Liver (tissue), 9 donors: ENCODE measurements around the gene NRG3. TPM values are rescaled to one million over a fixed set of nuclear protein-coding genes. Genes with fewer than 3 reads are reported as not detected.

Experiments used
- DNase-seq: peaks from one replicate; pipeline ENCODE4 v3.0.0-alpha.2; 2017; ENCODE audit warnings: low spot score
- H3K27ac ChIP-seq, 2 donors: one replicate each; pipeline ENCODE4 v1.7.0; 2013; ENCODE audit warnings: inconsistent platforms in 2 of 2, low read length in 2 of 2, control low read depth in 1 of 2, low read depth in 1 of 2, mild to moderate bottlenecking in 1 of 2
- H3K27me3 ChIP-seq, 4 donors: one replicate each; pipeline versions ENCODE4 v1.6.1 to v1.7.0; 2013; ENCODE audit warnings: low read length in 3 of 4, inconsistent platforms in 1 of 4, mild to moderate bottlenecking in 1 of 4, moderate library complexity in 1 of 4; ENCODE audit not compliant: control insufficient read depth in 4 of 4, insufficient read depth in 4 of 4
- H3K36me3 ChIP-seq, 4 donors: one replicate each; pipeline versions ENCODE4 v1.6.1 to v1.7.0; 2013; ENCODE audit warnings: low read length in 3 of 4, mild to moderate bottlenecking in 3 of 4, low read depth in 1 of 4, moderate library complexity in 1 of 4; ENCODE audit not compliant: control insufficient read depth in 4 of 4, insufficient read depth in 3 of 4
- H3K4me1 ChIP-seq, 4 donors: one replicate each; pipeline versions ENCODE4 v1.6.1 to v1.7.0; 2013; ENCODE audit warnings: low read length in 3 of 4, mild to moderate bottlenecking in 3 of 4, moderate library complexity in 1 of 4; ENCODE audit not compliant: control insufficient read depth in 4 of 4, insufficient read depth in 4 of 4
- H3K4me3 ChIP-seq, 3 donors: one replicate each; pipeline versions ENCODE4 v1.6.1 to v1.7.0; 2013; ENCODE audit warnings: low read length in 3 of 3, control low read depth in 1 of 3, low read depth in 1 of 3, mild to moderate bottlenecking in 1 of 3
- H3K9ac ChIP-seq, 2 donors: one replicate each; pipeline ENCODE4 v1.7.0; 2013; ENCODE audit warnings: low read length in 2 of 2, mild to moderate bottlenecking in 2 of 2, moderate library complexity in 2 of 2, control low read depth in 1 of 2, low read depth in 1 of 2
- H3K9me3 ChIP-seq, 4 donors: one replicate each; pipeline versions ENCODE4 v1.6.1 to v1.7.0; 2013; ENCODE audit warnings: low read length in 3 of 4; ENCODE audit not compliant: control insufficient read depth in 4 of 4
- ATF3 ChIP-seq: IDR thresholded peaks from 2 replicates; pipeline ENCODE4 v1.6.1; 2016; ENCODE audit warnings: antibody characterized with exemption
- EGR1 ChIP-seq, 2 donors: IDR thresholded peaks; 2 replicates each; pipeline ENCODE4 v1.6.1; 2016 to 2018; ENCODE audit warnings: antibody characterized with exemption in 2 of 2, low read depth in 2 of 2
- HNF4A ChIP-seq, 2 donors: conservative IDR thresholded peaks; 2 replicates each; pipeline ENCODE4 v1.6.1; 2016; ENCODE audit warnings: antibody characterized with exemption in 2 of 2, mild to moderate bottlenecking in 2 of 2
- JUND ChIP-seq, 2 donors: IDR thresholded peaks; 2 replicates each; pipeline ENCODE4 v1.6.1; 2016; ENCODE audit warnings: antibody characterized with exemption in 2 of 2
- MAX ChIP-seq: IDR thresholded peaks from 2 replicates; pipeline ENCODE4 v1.6.1; 2016; ENCODE audit warnings: antibody characterized with exemption
- RAD21 ChIP-seq, 2 donors: IDR thresholded peaks; 2 replicates each; pipeline ENCODE4 v1.6.1; 2016; ENCODE audit warnings: antibody characterized with exemption in 2 of 2, mild to moderate bottlenecking in 2 of 2
- REST ChIP-seq: IDR thresholded peaks from 2 replicates; pipeline ENCODE4 v1.6.1; 2016; ENCODE audit warnings: antibody characterized with exemption, mild to moderate bottlenecking
- RXRA ChIP-seq, 2 donors: IDR thresholded peaks; 2 replicates each; pipeline ENCODE4 v1.6.1; 2017 to 2018; ENCODE audit warnings: antibody characterized with exemption in 2 of 2, mild to moderate bottlenecking in 1 of 2
- SP1 ChIP-seq: IDR thresholded peaks from 2 replicates; pipeline ENCODE4 v1.6.1; 2018; ENCODE audit warnings: antibody characterized with exemption, mild to moderate bottlenecking
- YY1 ChIP-seq: IDR thresholded peaks from 2 replicates; pipeline ENCODE4 v1.6.1; 2016; ENCODE audit warnings: antibody characterized with exemption, mild to moderate bottlenecking
- WGBS: extraction: QIAGEN DNeasy Blood & Tissue Kit; methylation state at CpG from one replicate; pipeline ENCODE4 v1.1.7; 2013; 5-methylcytosine and 5-hydroxymethylcytosine counted together
- polyA plus RNA-seq, 2 donors: library from polyadenylated mRNA; stranded (reverse) in 1 of 2; unstranded in 1 of 2; fragments of 200-250 nt in 1 of 2; fragments of >200 nt in 1 of 2; fragmentation: Nextera tagmentation in 1 of 2; extraction: Ambion mirVana in 1 of 2; gene quantifications; one replicate each; pipeline versions ENCODE4 v1.2.1 to v1.2.3, GENCODE V29; 2013 to 2015
- total RNA-seq, 2 donors: library from RNA; depleted of rRNA; stranded (reverse); fragments of >200 nt; gene quantifications; one replicate each; pipeline ENCODE4 v1.2.3, GENCODE V29; 2014
- donor health status: healthy.
- donor health status: healthy.
- donor health status: healthy.
- donor health status: healthy.
- donor health status: healthy.

The NRG3 gene
- total and polyA plus RNA-seq, 4 donors = 0.24 to 3.7 (median 0.38) TPM

- TF ChIP-seq REST = no peak
- TF ChIP-seq YY1 = no peak
Measured at GRCh38 chr10:82161264-82161663, 286.3 kb downstream of the NRG3 start (continued).

- no peak overlapping the region for H3K9ac ChIP-seq
- H3K4me3 ChIP-seq = no peak overlapping the region
- no peak overlapping the region for H3K27ac ChIP-seq
- WGBS = 27% methylated on average over 4 of the region's 4 CpGs
- DNase-seq = no peak
- no peaks in the 10 kb centered on the region for H3K27me3 ChIP-seq
- H3K36me3 ChIP-seq = no peaks in the 10 kb centered on the region
- H3K4me1 ChIP-seq = peaks cover 0 to 17% (median 5%) of the 10 kb centered on the region in 4 donors
- no peak for TF ChIP-seq YY1
- TF ChIP-seq ATF3 = no peak
- TF ChIP-seq RXRA (IDR thresholded peaks at IDR 0.05) = peak in 1 of 2 donors; percentile 7
- peak; percentile 65 to 69 for TF ChIP-seq HNF4A (conservative IDR thresholded peaks at IDR 0.05)
- TF ChIP-seq JUND (IDR thresholded peaks at IDR 0.05) = no peak
- no peak for TF ChIP-seq SP1
- H3K9me3 ChIP-seq = no peaks in the 10 kb centered on the region
Measured at GRCh38 chr10:82162549-82163195, 287.7 kb downstream of the NRG3 start.

- Histone ChIP-seq H3K9ac (no peak overlapping the region), H3K4me1 (no peaks in the 10 kb centered on the region), H3K36me3 (no peaks in the 10 kb centered on the region), H3K4me3 (no peak overlapping the region), H3K9me3 (no peaks in the 10 kb centered on the region), H3K27me3 (no peaks in the 10 kb centered on the region), H3K27ac (no peak overlapping the region)
- WGBS = 93% methylated on average over 3 of the region's 3 CpGs
- no peak for DNase-seq
- TF ChIP-seq JUND (IDR thresholded peaks at IDR 0.05) = no peak
- no peak for TF ChIP-seq EGR1 (IDR thresholded peaks at IDR 0.05; ENCODE audit: low read depth in 2 of 2)
- no peak for TF ChIP-seq MAX
Measured at GRCh38 chr10:82171899-82172298, 296.9 kb downstream of the NRG3 start.

- Histone ChIP-seq H3K4me1 (no peaks in the 10 kb centered on the region), H3K27me3 (no peaks in the 10 kb centered on the region), H3K9me3 (no peaks in the 10 kb centered on the region), H3K36me3 (no peaks in the 10 kb centered on the region), H3K9ac (no peak overlapping the region), H3K4me3 (no peak overlapping the region), H3K27ac (no peak overlapping the region)
- no peak for DNase-seq
- WGBS = 64% methylated on average over 3 of the region's 3 CpGs
- TF ChIP-seq RAD21 (IDR thresholded peaks at IDR 0.05) (no peak), MAX (no peak), YY1 (no peak)
Measured at GRCh38 chr10:82176587-82176986, 301.6 kb downstream of the NRG3 start.
